Cardiac muscle cell (in vitro differentiated cells and primary cell): ENCODE data around the gene CAPN9. TPM values are rescaled to one million over a fixed set of nuclear protein-coding genes. Genes with fewer than 3 reads are reported as not detected.
"Not testable (repeated sequence)": the region's sequence is repeated elsewhere in the genome, so short reads cannot be mapped to it uniquely, and the experiment has no call there.

Source experiments
- DNase-seq, 2 donors: peaks; one replicate each; pipeline versions ENCODE4 v3.0.0 to v3.0.0-alpha.2; 2010 to 2017; ENCODE audit warnings: low read depth in 1 of 2, low spot score in 1 of 2
- H3K27ac ChIP-seq: fragments of 200-600 bp; sonication (generic); 2 replicates; pipeline ENCODE4 v1.5.1; 2016
- H3K27me3 ChIP-seq: fragments of 200-600 bp; sonication (generic); 2 replicates; pipeline ENCODE4 v1.6.0; 2016; ENCODE audit warnings: control low read depth
- H3K36me3 ChIP-seq: fragments of 200-600 bp; sonication (generic); 2 replicates; pipeline ENCODE4 v1.5.1; 2016; ENCODE audit warnings: control low read depth
- H3K4me1 ChIP-seq: fragments of 200-600 bp; sonication (generic); 2 replicates; pipeline ENCODE4 v1.8.1; 2017; ENCODE audit warnings: low read depth, mild to moderate bottlenecking, mixed run types
- H3K4me3 ChIP-seq: fragments of 200-600 bp; sonication (generic); 2 replicates; pipeline ENCODE4 v1.5.1; 2016; ENCODE audit warnings: mild to moderate bottlenecking
- H3K9me3 ChIP-seq: fragments of 200-600 bp; sonication (generic); 2 replicates; pipeline ENCODE4 v1.5.1; 2017; ENCODE audit warnings: low read depth, mild to moderate bottlenecking, control low read depth
- polyA plus RNA-seq: library from polyadenylated mRNA; unstranded; fragments of >200 nt; fragmentation: Nextera tagmentation; extraction: Ambion mirVana; gene quantifications from 2 replicates; pipeline ENCODE4 v1.2.1, GENCODE V29; 2016
- total RNA-seq: library from RNA; depleted of rRNA; stranded (reverse); fragments of >200 nt; gene quantifications from 2 replicates; pipeline ENCODE4 v1.2.3, GENCODE V29; 2016
- TF ChIP-seq, protein P1 (sequence below): IDR thresholded peaks from 2 replicates; pipeline ENCODE4 v1.5.1; 2012; ENCODE audit warnings: low read depth, mild to moderate bottlenecking, low read length

Gene CAPN9
- total and polyA plus RNA-seq, 2 experiments from 2014 or later, result 0.12 to 0.87 TPM

DNA sequence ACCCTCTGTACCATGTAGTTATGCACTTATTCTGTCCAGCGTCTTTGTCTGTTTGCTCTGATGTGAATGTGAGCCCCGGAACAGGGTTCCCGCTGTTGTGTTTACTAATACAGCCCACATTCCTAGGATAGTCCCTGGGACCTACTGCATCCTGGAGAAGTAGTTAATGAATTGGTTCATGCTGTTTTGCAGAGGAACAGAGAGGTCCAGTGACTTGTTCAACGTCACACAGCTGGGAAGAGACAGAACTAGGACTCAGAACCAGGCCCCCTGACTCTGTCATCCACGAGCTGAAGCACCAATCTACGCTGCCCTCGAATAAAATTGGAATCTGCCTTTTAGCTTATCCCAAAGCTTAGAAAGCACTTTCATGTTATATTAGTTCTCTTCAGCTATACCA lies 34.0 kb upstream of the CAPN9 start:
- H3K27ac ChIP-seq, result no peak overlapping the region
- H3K4me3 ChIP-seq, result no peak overlapping the region
- TF ChIP-seq, protein P1, sequence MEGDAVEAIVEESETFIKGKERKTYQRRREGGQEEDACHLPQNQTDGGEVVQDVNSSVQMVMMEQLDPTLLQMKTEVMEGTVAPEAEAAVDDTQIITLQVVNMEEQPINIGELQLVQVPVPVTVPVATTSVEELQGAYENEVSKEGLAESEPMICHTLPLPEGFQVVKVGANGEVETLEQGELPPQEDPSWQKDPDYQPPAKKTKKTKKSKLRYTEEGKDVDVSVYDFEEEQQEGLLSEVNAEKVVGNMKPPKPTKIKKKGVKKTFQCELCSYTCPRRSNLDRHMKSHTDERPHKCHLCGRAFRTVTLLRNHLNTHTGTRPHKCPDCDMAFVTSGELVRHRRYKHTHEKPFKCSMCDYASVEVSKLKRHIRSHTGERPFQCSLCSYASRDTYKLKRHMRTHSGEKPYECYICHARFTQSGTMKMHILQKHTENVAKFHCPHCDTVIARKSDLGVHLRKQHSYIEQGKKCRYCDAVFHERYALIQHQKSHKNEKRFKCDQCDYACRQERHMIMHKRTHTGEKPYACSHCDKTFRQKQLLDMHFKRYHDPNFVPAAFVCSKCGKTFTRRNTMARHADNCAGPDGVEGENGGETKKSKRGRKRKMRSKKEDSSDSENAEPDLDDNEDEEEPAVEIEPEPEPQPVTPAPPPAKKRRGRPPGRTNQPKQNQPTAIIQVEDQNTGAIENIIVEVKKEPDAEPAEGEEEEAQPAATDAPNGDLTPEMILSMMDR, result no peak
- peaks cover 17% of the 10 kb centered on the region for H3K4me1 ChIP-seq
- H3K36me3 ChIP-seq, result no peaks in the 10 kb centered on the region
- no peaks in the 10 kb centered on the region for H3K27me3 ChIP-seq
- DNase-seq, result no peak
- H3K9me3 ChIP-seq, result no peaks in the 10 kb centered on the region

DNA sequence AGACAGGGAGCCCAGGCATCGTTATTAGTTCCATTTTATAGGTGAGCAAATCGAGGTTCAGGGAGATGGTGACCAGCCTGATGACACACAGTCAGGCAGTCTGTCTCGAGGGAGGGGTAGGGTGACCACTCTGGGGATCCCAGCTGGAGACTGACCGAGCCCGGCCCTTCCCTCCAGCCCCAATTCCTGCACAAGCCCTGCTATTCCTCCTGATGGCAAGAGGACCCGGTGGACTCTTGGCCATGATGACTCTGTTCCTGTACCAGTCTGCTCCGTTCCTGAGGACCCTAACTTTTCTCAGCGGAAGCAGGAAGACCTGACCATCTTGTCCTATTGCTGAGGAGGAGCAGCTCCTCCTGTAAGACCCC lies 33.7 kb upstream of the CAPN9 start:
- Histone ChIP-seq H3K27ac (peak overlapping the region; percentile 70), H3K4me3 (no peak overlapping the region)
- DNase-seq, result no peak

DNA sequence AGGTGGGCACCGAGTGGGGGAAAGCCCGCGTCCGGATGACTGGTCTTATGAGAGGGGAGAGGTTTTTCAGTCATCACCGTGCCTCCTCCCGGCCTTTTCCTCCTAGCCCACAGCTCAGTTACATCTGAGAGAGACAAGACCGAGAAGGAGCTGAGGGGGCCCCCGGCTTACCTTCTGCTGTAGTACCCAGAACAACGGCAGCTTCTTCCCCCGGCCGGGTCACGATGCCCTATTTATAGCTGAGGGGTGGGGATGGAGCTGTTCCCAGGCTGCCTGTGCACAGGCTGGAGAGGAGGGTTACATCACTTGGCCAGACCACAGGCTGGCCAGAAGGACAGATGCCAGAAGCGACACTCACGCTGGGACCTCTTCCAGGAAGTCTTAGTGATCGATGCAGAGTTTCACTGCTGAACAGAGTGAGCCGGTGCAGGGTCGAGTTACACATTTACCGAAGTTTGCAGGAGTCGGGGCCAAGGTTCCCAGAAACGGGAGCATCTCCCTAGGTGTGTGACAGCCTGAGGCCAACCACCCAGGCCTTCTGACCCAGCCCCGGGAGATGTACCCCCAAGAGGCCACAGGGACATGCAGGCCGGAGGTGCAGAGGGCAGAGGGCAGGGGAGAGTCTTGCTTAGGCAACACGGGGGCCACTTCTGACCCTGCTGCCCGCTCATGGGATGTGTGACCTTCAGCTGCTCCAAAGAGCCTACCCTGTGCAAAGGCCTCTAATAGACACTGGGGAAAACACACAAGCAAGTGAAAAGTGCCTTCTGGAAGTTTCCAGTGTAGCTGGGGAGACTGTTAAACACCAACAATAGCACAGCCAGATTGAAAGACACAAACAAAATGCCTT lies 33.0 kb upstream of the CAPN9 start, which contains the start of gene AGT:
Gene AGT, minus strand, starts transcription at position 208 of the 850 bp plus-strand sequence. CDS start 3,299 bp downstream, outside the sequence.
- peak; percentile 78 to 80 for DNase-seq
- no peaks in the 10 kb centered on the region for H3K27me3 ChIP-seq
- no peaks in the 10 kb centered on the region for H3K36me3 ChIP-seq
- H3K9me3 ChIP-seq, result no peaks in the 10 kb centered on the region
- peak within 1 kb of the TSS; percentile 70 for H3K27ac ChIP-seq
- H3K4me3 ChIP-seq, result no peak within 1 kb of the TSS
- peaks cover 17% of the 10 kb centered on the region for H3K4me1 ChIP-seq
- TF ChIP-seq, protein P1, result no peak

More for the DNA sequence above, 33.7 kb upstream of the CAPN9 start:
- H3K9me3 ChIP-seq, result no peaks in the 10 kb centered on the region
- H3K4me1 ChIP-seq, result peaks cover 17% of the 10 kb centered on the region
- no peaks in the 10 kb centered on the region for H3K27me3 ChIP-seq
- no peaks in the 10 kb centered on the region for H3K36me3 ChIP-seq
- TF ChIP-seq, protein P1, result no peak

DNA sequence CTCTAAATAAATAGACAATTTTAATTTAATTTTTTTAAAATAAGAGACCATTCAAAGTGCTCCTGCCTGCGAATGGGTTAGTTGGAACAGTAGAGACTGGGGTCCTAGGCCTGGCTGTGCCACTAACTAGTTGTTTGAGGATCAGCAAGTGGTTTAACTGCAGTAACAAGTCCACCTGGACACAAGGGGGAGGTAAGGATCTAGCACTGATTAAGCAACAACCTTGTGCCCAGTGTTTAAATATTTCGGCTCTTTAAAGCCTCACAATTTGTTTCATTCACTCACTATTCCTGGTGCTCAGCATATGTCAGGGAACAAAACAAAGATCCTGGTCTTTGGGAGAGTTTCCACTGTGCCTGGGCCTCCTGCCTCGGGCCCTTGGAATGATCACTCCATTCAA lies 31.7 kb upstream of the CAPN9 start:
- TF ChIP-seq, protein P1, result no peak
- no peak overlapping the region for H3K4me3 ChIP-seq
- no peaks in the 10 kb centered on the region for H3K27me3 ChIP-seq
- no peak for DNase-seq
- peaks cover 17% of the 10 kb centered on the region for H3K4me1 ChIP-seq
- no peaks in the 10 kb centered on the region for H3K9me3 ChIP-seq
- no peak overlapping the region for H3K27ac ChIP-seq
- H3K36me3 ChIP-seq, result no peaks in the 10 kb centered on the region

DNA sequence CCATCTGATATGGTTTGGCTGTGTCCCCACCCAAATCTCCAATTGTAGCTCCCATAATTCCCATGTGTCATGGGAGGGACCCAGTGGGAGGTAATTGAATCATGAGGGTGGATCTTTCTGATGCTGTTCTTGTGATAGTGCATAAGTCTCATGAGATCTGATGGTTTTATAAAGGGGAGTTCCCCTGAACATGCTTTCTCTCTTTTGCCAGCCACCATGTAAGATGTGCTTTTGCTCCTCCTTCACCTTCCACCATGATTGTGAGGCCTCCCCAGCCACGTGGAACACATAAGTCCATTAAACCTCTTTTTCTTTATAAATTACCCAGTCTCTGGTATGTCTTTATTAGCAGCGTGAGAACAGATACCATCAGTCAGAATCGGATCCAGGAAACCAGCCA lies 30.7 kb upstream of the CAPN9 start:
- not testable (repeated sequence) for DNase-seq

DNA sequence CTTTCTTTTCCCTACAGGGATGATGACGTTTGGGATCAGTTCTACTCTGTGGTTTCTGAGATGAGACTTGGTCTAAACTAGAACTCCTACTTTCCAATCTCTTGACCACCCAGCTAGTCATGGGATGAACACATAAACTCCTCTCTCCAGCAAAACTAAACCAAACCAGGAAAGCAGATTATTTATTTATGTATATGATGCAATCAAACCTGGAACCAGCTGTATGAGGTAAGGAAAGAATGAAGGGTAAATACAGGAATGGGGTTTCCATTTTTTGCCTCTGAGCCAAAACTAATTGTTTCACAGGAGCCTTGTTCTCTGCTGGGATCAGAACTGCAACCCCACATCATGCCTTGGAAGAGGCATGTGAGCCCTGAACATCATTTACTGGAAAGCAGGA lies 29.9 kb upstream of the CAPN9 start:
- no peaks in the 10 kb centered on the region for H3K27me3 ChIP-seq
- H3K4me1 ChIP-seq, result peaks cover 17% of the 10 kb centered on the region
- no peak overlapping the region for H3K4me3 ChIP-seq
- DNase-seq, result no peak
- H3K9me3 ChIP-seq, result no peaks in the 10 kb centered on the region
- H3K27ac ChIP-seq, result no peak overlapping the region
- no peaks in the 10 kb centered on the region for H3K36me3 ChIP-seq
- TF ChIP-seq, protein P1, result no peak

More for the DNA sequence above, 30.7 kb upstream of the CAPN9 start:
- H3K27me3 ChIP-seq, H3K4me3 ChIP-seq, H3K9me3 ChIP-seq, H3K27ac ChIP-seq, H3K36me3 ChIP-seq: not testable (repeated sequence)
- peaks cover 17% of the 10 kb centered on the region for H3K4me1 ChIP-seq

DNA sequence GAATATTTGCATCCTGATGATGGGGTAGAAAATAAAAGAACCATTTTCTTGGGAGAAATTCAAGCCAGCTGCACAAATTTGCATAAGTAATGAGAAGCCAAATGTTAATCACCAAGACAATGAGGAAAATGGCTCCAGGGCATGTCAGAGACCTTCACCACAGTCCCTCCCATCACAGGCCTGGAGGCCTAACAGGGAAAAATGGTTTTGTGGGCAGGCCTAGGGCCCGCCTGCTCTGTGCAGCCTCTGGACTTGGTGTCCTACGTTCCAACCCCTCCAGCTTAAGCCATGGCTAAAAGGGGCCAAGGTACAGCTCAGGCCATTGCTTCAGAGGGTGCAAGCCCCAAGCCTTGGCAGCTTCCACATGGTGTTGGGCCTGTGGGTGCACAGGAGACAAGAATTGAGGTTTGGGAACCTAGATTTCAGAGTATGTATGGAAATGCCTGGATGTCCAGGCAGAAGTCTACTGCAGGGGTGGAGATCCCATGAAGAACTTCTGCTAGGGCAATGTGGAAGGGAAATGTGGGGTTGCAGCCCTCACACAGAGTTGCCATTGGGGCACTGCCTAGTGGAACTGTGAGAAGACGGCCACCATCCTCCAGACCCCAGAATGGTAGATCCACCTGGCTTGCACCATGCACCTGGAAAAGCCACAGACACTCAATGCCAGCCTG lies 25.2 kb upstream of the CAPN9 start:
- not testable (repeated sequence) for DNase-seq, H3K9me3 ChIP-seq

More for the DNA sequence above, 25.2 kb upstream of the CAPN9 start:
- not testable (repeated sequence) for H3K27me3 ChIP-seq, H3K27ac ChIP-seq, H3K4me1 ChIP-seq, H3K36me3 ChIP-seq, H3K4me3 ChIP-seq
